Mucosa of descending colon (tissue), 3 donors: ENCODE measurements around the gene CCP110. TPM values are rescaled to one million over a fixed set of nuclear protein-coding genes. Genes with fewer than 3 reads are reported as not detected.
A peak's percentile ranks its signal among the peaks of the same experiment; 100 is the strongest.

Source experiments
- ATAC-seq: fragments of 200-7000 bp; cut with Tn5 transposase; one replicate; pipeline ENCODE4 v1.9.1; 2020; ENCODE audit warnings: mild to moderate bottlenecking, moderate library complexity
- DNase-seq, 3 donors: peaks; one replicate each; pipeline ENCODE4 v3.0.0-alpha.2; 2020
- H3K36me3 ChIP-seq: fragments of 200-600 bp; one replicate; pipeline ENCODE4 v1.8.0; 2021; ENCODE audit warnings: low read depth, mild to moderate bottlenecking
- H3K4me1 ChIP-seq: fragments of 200-600 bp; one replicate; pipeline ENCODE4 v1.8.0; 2021; ENCODE audit warnings: low read depth, mild to moderate bottlenecking
- H3K4me3 ChIP-seq: fragments of 200-600 bp; one replicate; pipeline ENCODE4 v1.8.0; 2021; ENCODE audit warnings: mild to moderate bottlenecking
- H3K9me3 ChIP-seq: fragments of 200-600 bp; one replicate; pipeline ENCODE4 v1.8.0; 2021; ENCODE audit warnings: mild to moderate bottlenecking
- intact Hi-C, 2 donors: fragments of 100-400 bp; cut with DNase I in 1 of 2; cut with micrococcal nuclease in 1 of 2; formaldehyde crosslinking; loops; one replicate each; pipeline versions ENCODE4 v1.11.0 to v1.11.1; 2022; cut with DNase I, micrococcal nuclease
- total RNA-seq, 3 donors: library from RNA; stranded (reverse); fragmentation: NEBNext Ultra II Directional in 2 of 3; extraction: Animal tissue kit (Norgen Biotek cat#: 25700) in 2 of 3; gene quantifications; one replicate each; pipeline versions ENCODE4 v1.2.1 to v1.2.4, GENCODE V29; 2021 to 2023
- TF ChIP-seq, protein P1 (sequence below): fragments of 200-600 bp; IDR thresholded peaks from one replicate; pipeline ENCODE4 v1.8.0; 2022; ENCODE audit warnings: antibody characterized with exemption, mild to moderate bottlenecking
- donor health status: DM: no; HTN: no; CAD: no; lungs with moderate emphysema.
- donor health status: DM: no; HTN: no; CAD: no.
- donor health status: DM: no; HTN: yes; CAD: no.

CCP110 gene
- total RNA-seq, 3 donors from 2014 or later = 9.0 to 22.5 (median 9.6) TPM

DNA sequence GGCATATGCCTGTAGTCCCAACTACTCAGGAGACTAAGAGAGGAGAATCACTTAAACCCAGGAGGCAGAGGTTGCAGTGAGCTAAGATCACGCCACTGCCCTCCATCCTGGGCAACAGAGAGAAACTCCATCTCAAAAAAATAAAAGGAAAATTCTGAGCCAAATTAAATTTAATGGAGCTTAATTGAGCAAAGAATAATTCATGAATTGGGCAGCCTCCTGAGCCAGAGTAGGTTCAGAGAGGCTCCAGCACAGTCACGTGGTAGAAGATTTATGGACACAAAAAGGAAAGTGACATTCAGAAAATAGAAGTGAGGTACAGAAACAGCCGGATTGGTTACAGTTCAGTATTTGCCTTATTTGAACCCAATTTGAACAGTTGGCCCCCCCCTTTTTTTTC is 42.6 kb downstream of the CCP110 start:
- TF ChIP-seq, protein P1, sequence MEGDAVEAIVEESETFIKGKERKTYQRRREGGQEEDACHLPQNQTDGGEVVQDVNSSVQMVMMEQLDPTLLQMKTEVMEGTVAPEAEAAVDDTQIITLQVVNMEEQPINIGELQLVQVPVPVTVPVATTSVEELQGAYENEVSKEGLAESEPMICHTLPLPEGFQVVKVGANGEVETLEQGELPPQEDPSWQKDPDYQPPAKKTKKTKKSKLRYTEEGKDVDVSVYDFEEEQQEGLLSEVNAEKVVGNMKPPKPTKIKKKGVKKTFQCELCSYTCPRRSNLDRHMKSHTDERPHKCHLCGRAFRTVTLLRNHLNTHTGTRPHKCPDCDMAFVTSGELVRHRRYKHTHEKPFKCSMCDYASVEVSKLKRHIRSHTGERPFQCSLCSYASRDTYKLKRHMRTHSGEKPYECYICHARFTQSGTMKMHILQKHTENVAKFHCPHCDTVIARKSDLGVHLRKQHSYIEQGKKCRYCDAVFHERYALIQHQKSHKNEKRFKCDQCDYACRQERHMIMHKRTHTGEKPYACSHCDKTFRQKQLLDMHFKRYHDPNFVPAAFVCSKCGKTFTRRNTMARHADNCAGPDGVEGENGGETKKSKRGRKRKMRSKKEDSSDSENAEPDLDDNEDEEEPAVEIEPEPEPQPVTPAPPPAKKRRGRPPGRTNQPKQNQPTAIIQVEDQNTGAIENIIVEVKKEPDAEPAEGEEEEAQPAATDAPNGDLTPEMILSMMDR = no peak
- intact Hi-C loops = no loop called here
- peaks cover 6% of the 10 kb centered on the region for H3K36me3 ChIP-seq
- no peak for ATAC-seq
- no peak for DNase-seq
- H3K4me1 ChIP-seq = no peaks in the 10 kb centered on the region
- no peaks in the 10 kb centered on the region for H3K9me3 ChIP-seq
- no peak overlapping the region for H3K4me3 ChIP-seq

DNA sequence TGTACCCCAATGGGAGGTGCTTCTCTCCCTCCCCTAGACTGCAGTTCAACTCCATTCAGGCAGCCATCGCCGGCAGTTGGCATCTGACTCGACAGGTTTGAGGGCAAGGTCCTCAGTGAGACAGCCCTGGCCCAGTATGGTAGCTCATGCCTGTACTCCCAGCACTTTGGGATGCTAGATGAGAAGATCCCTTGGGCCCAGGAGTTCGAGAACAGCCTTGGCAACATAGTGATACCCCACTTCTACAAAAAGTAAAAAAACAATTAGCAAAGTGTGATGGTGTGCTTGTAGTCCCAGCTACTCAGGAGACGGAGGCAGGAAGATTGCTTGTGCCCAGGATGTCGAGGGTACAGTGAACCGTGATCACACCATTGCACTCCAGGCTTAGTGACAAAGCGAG is 43.8 kb downstream of the CCP110 start:
- DNase-seq = no peak
- Histone ChIP-seq H3K4me3 (no peak overlapping the region), H3K36me3 (peaks cover 6% of the 10 kb centered on the region), H3K4me1 (no peaks in the 10 kb centered on the region), H3K9me3 (no peaks in the 10 kb centered on the region)
- intact Hi-C loops = no loop called here
- TF ChIP-seq, protein P1 = no peak
- no peak for ATAC-seq

DNA sequence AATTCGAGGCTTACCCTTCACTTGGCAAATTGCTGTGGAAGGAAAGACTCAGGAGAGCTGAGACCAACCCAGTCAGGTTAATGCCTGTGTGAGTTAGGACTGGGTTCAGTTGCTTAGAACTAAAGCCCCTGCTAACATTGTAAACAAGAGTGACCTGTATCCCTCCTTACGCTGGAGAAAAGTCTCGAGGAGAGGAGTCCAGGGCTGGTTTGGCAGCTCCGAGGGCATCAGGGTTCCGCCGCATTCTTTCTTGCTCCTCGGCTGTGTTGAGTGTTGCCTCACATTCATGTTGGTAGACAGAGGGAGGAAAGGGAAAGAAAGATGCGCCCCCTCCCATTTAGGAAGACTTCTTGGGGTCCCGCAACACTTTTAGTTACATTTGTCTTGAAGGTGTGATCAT is 50.3 kb downstream of the CCP110 start:
- intact Hi-C loops = no loop called here
- no peak overlapping the region for H3K4me3 ChIP-seq
- H3K36me3 ChIP-seq = peaks cover 6% of the 10 kb centered on the region
- DNase-seq (no peak), ATAC-seq (no peak)
- TF ChIP-seq, protein P1 = no peak
- no peaks in the 10 kb centered on the region for H3K9me3 ChIP-seq
- no peaks in the 10 kb centered on the region for H3K4me1 ChIP-seq

DNA sequence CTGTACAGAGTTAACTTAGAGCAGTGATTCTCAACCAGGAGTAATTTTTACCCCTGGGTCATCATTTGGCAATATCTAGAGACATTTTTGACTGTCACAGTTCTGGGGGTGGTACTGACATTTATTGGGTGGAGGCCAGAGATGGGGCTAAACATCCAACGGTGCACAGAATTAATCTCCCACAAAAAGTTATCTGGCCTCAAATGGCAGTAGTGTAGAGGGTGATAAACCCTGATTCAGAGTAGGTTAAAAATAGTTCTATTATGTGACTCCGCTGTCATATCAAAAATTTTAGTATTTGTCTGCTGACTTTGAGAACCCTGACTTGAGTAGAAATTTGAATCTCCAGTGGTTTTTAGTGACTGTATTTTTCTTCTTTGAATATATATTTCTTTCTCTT is 50.9 kb downstream of the CCP110 start:
- no peak for ATAC-seq
- DNase-seq = no peak
- intact Hi-C loops = no loop called here
- H3K4me3 ChIP-seq = no peak overlapping the region
- no peaks in the 10 kb centered on the region for H3K4me1 ChIP-seq
- no peaks in the 10 kb centered on the region for H3K9me3 ChIP-seq
- H3K36me3 ChIP-seq = peaks cover 2% of the 10 kb centered on the region
- TF ChIP-seq, protein P1 = no peak

DNA sequence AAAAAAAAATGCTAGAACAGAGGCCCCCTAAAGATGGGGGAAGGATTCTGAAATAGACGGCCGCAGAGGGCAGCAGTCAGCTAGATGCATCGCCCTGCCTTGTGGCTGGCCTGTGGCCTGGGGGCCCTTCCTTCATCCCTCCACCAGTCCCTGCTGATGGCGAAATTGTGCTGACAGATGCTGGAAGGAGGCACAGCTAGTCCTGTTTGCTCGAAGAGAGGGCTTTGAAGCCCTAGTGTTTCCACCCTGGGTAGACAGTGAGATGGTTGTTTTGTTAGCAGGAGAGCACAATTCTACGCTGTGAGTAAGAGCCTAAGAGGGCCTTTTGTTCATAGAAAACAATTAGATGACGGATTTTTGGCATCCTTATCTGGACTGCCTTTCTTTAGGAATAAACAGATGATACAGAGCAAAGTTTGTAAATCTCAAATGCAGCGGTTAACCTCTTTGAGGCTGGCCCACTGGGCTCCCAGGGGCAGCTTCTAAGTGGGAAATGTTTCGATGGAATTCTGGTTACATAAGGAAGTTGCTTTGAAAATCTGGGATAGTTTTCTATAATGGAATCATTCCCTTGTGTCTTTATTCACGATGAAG is 54.7 kb downstream of the CCP110 start:
- peak; percentile 12 for ATAC-seq
- Histone ChIP-seq H3K4me1 (no peaks in the 10 kb centered on the region), H3K4me3 (no peak overlapping the region), H3K9me3 (no peaks in the 10 kb centered on the region), H3K36me3 (no peaks in the 10 kb centered on the region)
- intact Hi-C loops = no loop called here
- no peak for DNase-seq
- TF ChIP-seq, protein P1 = no peak
